Measurements from ENCODE around the gene TMEM184A.

Gene TMEM184A

DNA sequence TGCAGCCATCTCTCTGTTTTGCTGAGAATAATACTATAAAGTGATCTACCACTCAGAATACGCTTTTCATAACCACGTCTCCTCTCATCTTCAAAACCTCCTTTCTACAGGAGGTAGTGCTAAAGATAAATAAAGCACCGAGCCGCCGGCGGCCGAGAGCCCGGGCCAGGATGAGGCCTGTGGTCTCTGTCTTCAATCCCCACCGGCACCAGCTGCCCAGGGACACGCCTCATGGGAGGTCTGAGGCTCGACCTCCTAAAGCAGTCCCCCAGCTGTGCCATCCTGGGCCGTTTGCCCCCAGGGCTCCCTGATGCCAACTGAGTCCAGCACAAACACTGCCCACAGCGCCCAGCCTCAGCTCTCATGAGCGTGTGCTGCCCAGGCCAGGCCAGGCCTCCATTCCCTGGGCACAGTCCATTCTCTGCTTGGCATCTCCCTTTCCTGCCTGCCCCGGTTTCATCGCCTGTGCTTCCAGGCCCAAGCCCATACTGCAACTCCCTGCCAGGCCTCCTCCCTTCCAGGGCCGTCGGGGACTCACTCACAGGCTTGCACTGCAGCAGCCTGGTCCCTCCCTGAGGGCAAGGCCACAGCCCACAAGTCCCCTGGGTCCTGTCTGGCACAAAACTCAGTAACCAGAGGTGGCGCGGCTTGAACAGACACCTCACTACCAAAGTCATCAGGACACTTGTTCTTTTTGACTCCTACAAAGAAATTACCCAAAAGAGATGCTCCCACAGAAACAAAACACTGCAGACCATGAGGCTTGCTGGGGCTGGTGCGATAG is 54.3 kb downstream of the TMEM184A start:
- no peak for DNase-seq (ENCODE audit: low read depth in 2 of 2)

- DNase-seq (ENCODE audit: low read depth in 2 of 2) = no peak
Measured at GRCh38 chr7:1500064-1500807, 55.8 kb downstream of the TMEM184A start.

GRCh38 chr7:1499367-1500029 is 56.5 kb downstream of the TMEM184A start:
- no peak for DNase-seq (ENCODE audit: low read depth in 2 of 2)

DNA sequence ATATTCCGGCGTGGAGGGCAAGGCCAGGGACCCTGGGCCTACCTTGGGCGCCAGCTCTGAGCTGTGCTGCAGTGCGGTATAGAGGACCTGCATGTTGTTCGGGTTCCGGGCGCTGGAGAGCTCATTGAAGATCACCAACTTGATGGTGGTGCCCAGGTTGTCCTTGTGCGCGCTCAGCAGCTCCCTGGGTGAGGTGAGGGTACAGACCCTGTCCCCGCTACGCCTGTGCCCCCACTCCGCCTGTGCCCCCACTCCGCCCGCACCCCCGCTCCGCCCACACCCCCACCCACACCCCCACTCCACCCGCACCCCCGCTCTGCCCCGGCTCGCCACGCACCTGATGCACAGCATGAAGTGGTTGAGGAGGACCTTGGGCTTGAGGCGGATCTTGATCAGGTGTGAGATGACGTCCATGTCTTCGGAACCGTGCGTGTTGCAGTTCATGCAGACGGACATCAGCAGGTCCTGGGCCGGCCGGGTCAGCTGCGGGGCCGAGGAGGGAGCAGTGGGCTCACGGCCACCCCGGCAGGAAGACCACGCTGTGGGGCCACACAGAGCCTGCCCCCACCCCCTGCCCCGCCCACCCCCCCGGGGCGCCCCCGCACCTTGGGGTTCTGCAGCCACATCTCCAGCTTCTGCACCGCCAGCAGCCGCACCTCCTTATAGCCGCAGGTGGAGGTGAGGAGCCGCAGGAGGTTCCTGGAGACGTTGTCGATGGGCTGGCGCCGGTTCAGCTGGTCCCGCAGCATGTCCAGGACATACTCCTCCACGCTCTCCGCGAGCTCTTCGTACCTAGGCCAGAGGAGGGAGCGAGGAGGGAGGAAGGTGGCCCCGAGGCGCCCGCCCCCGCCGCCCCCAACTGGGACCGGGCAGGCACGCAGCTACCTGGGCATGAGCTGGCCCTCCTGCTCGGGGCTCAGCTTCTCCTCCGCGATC is 57.4 kb downstream of the TMEM184A start:
- DNase-seq (ENCODE audit: low read depth in 2 of 2) = no peak

DNA sequence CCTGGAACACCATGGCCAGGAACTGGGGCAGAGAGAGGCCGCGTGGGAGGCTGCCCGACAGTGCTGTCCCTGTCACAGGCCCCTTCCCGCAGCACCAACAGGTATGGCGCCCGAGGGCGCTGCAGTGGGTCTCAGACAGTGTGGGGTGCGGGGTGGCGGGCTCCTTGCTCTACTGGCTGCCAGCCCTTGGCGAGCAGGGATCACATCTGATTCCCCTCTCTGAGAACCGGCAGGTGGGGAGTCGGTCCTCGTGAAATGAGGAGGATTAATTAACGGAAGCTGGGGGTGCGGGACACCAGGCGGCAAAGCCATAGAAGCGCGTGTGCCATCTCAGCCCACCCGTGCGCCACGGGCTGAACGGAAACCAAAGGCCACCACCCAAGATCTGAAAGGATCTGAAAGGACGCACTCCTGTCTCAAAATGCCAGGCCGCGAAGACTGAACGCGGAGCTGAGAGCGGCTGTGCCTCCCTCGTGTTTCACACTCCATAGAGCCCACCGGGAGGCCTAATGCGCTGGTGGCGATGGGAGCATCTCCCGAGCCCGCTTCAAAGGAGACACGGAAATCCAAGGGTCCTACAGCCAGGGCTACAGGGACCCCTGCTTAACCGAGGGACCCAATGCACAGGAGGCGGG is 58.6 kb downstream of the TMEM184A start:
- no peak for DNase-seq (ENCODE audit: low read depth in 2 of 2)

DNA sequence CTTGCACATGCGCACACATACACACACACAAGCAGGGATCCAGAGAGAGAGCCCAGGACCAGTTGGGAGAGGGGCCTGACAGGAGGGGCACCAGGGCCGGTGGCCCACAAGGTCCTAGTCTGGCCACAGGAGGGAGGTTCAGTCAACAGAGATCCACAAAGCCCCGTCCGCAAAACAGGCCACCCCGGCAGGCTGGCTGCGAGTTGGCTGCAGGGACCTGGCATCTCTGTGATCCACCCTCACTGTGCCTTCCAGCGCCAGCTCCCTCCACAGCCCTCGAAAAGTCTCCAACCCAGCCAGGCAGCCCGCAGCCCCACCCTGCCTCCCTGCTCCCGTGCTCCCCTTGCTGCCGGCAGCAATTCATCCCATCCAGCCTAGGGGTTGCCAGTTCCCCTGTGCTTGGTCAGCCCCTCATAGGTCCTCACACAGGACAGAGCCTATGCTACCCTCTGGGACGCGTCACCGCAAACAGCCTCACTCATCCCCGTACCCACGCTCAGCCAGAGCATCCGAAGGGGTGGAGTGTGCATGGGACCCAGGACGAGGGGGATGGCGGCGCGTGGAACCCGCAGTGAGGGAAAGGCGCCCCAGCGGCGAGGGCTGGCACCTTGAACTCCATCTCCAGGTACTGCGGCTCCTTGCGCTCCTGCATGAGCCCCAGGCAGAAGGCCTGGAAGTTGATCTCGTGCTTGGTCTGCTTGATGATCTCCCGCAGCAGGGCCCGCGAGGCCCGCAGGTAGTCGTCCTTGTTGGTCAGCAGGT is 59.3 kb downstream of the TMEM184A start:
- no peak for DNase-seq (ENCODE audit: low read depth in 2 of 2)

DNA sequence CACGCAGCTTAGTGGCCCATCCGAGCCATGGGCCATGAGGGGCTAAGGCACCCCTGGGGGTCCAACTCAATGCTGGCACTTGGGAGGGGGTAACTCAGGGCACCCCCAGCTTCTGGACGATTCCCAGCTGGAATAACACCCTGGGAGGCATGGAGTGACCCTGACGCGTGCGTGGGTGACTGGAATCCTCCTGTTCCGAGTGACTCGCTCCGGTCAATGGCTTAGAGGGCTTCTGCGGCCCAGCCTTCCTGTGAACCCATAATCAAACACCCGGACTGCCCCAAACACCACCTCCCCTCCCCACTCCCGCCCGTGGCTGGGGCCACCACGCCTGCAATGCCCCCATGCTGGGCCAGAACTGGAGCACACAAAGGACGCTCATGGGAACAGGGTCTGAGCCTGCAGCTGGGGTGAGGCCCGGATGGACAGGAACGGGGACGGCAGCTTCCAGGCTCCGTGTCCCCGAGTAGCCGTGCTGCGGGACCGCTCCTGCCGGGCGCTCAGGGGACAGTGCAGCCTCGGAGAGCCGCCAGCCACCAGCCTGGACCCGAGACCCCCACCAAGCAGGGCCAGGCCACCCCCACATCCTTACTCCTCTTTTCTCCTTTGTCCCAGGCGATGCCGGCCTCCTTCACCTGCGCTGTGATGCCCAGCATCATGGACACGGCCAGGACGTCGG is 60.3 kb downstream of the TMEM184A start:
- DNase-seq (ENCODE audit: low read depth in 2 of 2) = no peak

DNA sequence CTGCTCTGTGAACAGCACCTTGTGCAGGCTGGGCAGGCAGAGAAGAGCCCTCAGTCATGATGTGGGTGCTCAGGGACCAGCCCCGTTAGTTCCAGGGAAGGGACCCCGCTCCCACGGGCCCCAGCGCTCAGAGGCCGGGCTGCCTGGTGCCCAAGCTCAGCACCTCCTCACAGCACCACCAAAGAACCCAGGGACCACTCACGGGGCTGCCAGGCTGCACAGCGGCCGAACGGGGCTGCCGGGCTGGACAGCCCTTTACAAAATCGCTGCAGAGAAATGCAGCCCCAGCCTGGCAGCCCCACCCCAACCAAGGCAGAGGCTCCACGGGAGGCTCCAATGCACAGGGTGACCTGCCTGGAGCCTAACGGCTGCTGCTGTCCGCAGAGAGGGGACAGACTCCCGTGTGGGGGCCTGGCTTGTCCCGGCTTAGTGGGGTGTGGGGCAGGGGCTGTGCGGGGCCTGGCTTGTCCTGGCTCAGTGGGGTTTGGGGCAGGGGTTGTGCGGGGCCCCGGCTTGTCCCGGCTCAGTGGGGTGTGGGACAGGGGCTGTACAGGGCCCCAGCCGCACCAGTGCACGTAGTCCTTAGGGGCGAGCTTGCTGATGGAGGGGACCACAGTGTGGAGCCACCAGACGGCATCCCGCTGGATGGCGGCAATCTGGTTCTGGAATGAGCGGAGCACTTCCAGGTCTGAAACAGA is 61.0 kb downstream of the TMEM184A start:
- DNase-seq (ENCODE audit: low read depth in 2 of 2) = no peak

DNA sequence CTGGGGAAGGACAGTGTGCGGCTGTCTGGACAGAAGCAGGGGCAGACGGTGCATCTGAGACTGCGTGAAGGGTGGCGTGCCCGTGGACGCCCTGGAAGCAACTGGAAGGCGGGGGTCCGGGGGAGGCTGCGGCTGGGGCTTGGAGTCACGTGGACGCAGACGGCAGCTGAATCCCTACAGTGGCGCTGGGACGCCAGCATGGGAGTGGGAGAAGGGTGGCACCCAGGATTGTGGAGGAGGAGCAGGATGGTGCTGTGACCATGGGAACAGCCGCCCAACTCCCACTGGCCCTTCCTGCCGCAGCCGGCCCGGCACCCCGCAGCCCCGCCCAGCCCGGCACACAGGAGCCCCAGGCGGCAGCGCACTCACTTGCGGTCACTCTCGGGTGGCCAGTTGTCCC is 61.6 kb downstream of the TMEM184A start:
- no peak for DNase-seq (ENCODE audit: low read depth in 2 of 2)

DNA sequence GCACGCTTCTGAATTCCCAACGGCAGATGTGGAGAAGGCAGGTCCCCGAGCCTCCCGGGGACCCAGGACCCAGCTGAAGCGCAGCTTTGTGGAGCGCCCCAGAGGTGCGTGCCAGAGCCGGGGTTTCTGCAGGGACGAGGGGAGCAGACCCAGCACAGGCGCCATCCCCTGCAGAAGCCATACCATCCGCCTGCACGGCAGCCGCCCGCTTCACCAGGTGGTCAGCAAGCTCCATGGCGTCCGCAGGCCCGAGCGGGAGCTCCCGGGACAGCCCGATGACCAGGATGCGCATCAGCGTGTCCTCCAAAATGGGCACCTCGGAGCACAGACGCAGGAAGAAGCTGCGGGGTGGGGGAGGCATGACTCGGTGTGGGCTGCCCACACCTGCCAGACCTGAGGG is 62.4 kb downstream of the TMEM184A start:
- DNase-seq (ENCODE audit: low read depth in 2 of 2) = no peak

DNA sequence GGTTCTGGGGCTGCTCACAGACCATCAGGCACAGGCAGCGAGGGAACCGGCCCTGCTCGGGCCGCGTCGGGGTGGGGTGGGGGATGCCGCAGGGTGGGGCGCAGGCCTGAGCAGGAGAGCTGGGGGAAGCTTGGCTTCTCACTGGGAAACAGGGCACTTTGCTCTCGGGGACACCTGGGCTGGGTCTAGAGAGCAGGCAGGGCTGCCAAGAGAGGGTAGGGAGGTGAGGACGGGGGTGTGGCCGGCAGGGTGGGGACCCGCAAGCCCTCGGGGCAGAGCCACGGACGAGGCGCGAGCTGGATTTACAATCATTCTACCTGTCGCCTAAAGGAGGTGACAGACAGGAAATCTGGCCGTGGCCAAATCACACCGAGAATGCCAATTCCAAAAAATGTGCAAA is 62.9 kb downstream of the TMEM184A start:
- no peak for DNase-seq (ENCODE audit: low read depth in 2 of 2)

DNA sequence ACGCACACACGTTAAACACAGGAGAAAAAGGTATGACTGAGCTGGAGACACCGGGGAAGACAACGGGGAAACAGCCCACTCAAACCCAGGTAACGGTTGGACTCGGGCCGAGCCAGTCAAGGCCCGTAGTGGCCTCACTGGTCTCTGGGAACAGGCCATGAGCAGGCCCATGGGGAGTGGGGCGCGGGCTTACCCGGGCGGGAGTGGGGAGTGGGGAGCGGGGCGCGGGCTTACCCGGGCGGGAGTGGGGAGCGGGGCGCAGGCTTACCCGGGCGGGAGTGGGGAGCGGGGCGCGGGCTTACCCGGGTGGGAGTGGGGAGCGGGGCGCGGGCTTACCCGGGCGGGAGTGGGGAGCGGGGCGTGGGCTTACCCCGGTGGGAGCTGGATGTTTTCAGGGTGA is 63.4 kb downstream of the TMEM184A start:
- DNase-seq (ENCODE audit: low read depth in 2 of 2) = no peak
